ENCODE results near the gene NUTM2G. TPM values are rescaled to one million over a fixed set of nuclear protein-coding genes. Genes with fewer than 3 reads are reported as not detected.

Gene NUTM2G
- total RNA-seq, 1 donor from 2014 or later, result not detected

Other genes starting within 250 kb of the NUTM2G start
- 34.2 TPM for gene ZNF510, start 150.8 kb upstream of the NUTM2G start, total RNA-seq
- 28.0 TPM for gene ZNF782, start 74.3 kb upstream of the NUTM2G start, total RNA-seq
- 0.74 TPM for gene CTSV, start 110.3 kb downstream of the NUTM2G start, total RNA-seq